GDM1 (cell line): ENCODE results near the gene TVP23C.
"Not testable (repeated sequence)": the region's sequence is repeated elsewhere in the genome, so short reads cannot be mapped to it uniquely, and the experiment has no call there.

Experiments
- DNase-seq: peaks from one replicate; lab custom pipeline; 2025; lab: John Stamatoyannopoulos, UW

The TVP23C gene

GRCh38 chr17:15563375-15563857, at the start of gene TVP23C:
TVP23C (minus strand) TSS chr17:15563483; CDS start chr17:15563448, 35 bp downstream.
- DNase-seq: peak; percentile 75

DNA sequence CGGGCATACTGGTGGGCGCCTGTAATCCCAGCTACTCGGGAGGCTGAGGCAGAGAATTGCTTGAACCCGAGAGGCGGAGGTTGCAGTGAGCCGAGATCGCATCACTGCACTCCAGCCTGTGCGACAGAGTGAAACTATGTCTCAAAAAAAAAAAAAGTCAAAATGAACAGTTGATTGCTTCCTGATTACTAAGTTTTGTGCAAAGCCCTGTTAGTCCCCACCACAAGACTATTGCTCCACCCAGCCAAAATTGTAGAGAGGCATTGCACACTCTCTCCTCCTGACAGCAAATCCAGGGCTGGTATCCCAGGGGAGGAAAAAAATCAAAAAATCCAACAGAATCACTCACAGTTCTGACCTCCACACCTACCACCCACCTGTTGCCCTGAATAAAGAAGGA, 29.7 kb upstream of the TVP23C start:
- DNase-seq: not testable (repeated sequence)

GRCh38 chr17:15591986-15592385, 28.7 kb upstream of the TVP23C start:
- DNase-seq: not testable (repeated sequence)

DNA sequence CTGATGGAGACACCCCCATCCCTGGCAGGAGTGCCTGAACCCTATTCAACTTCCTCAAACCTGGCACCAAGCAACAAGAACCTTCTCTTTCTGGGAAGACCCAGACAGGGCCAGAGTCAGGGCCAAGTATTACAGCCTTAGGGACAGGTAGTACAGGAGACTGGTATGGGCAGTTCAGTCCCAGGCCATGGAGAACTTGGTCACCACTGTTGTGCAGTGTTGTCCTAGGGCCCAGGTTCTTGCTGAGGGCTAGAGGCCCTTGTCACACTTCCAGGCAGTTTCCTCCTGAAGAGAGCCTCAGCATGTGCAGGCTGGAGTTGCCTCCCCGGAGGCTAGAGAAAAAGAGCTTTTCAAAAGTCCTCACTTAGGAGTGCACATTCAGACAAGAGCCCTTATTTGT, 27.6 kb upstream of the TVP23C start:
- DNase-seq: not testable (repeated sequence)

DNA sequence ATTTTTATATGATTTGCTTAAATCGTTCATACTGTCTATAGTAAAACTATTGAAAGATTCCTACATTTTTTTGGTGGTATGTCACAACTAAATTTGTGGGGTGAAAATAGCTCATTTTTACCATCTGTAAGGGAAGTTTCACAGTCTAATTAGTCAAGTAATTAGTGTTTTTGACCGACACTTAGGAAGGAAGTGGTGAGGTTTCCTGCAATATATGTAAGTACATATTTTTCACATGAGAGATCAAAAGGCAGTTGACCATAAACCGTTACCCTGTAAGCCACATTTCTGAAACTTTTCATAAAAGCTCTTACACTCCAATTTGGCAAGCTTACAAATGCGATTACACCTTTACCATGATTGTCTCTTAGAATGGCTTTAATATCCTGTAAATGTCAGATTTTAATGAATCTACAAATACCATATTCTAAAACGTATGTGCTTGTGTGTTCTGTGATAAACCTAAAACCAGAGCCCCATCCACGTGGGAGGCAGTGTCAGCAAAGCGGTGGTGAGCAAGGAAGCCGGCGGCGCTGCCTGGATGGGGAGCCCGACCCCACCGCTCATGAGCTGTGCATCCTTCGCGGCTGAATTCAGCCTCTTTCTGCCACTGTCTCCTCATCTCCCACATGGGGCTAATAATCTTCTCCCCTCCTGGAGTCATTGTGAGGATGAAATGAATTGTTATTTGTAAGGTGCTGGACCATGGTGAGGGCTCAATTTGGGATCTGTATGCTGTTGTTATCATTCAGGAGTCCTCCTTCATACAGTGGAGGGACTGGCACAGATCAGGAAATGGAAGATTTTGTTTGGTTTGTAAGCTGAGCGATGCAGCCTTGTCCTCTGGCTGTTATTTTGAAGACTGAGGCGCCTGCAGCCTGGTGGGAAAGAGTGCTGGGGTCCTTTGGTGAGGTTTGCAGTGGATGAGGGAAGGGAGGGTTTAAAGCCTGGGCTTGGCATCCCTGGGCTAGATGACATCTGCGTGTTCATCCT, 26.6 kb upstream of the TVP23C start:
- not testable (repeated sequence) for DNase-seq

DNA sequence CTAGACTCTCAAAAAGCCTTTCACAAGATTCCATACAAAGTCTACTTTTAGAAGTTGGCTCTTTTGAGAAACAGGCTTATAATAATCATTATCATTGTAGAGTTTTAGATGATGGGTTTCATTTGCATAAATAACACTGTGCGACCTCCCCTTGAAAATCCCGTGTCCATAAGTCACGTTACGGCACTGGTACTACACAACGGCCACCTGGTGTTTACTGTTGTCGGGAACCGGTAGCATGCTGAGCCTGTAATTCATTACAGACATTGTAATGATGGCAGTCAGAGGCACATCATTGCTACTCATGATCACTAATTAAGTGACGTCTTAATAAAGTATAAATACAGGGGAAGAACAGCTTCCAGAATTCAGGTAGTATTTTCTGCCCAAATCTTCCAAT, 24.7 kb upstream of the TVP23C start:
- DNase-seq: not testable (repeated sequence)

DNA sequence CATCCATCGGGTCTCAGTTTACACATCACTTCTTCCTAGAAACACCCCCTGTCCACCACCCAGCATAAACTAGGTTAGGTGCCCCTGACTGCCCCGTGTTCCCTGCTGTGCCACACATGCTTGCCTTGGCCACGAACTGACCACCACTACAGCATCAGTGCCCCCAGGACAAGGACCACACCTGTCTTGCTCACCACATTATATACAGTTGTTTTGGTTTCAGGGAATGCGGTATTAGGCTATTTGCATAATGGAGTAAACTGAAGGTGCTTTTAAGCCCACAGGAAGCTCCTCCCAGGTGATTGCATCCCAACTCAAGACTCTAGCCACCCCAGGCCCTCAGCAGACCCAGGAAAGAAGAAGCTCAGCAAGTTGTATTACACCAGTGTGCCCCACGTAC, 20.0 kb upstream of the TVP23C start:
- not testable (repeated sequence) for DNase-seq

- DNase-seq: not testable (repeated sequence)
Observed at GRCh38 chr17:15581462-15581861, 18.2 kb upstream of the TVP23C start.

DNA sequence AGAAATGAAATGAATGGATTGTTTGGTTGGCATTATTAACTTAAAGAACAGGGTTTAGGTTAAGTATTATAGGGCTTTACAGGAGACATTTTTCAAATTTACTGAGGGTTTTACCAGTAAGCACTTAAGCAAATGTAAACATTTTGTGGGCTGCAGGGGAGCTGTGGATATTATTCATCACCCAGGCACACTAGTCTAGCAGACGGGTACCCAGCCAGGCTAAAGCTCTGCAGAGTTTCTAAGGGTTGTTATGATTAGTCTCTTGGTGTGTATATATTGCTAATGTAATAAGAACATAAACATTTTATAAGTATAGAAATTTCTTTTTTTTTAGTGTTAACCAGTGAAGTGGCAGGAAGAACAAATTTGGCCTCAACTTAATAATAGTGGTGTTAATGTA, 13.6 kb upstream of the TVP23C start:
- not testable (repeated sequence) for DNase-seq

- not testable (repeated sequence) for DNase-seq
Observed at GRCh38 chr17:15574660-15575059, 11.4 kb upstream of the TVP23C start.

DNA sequence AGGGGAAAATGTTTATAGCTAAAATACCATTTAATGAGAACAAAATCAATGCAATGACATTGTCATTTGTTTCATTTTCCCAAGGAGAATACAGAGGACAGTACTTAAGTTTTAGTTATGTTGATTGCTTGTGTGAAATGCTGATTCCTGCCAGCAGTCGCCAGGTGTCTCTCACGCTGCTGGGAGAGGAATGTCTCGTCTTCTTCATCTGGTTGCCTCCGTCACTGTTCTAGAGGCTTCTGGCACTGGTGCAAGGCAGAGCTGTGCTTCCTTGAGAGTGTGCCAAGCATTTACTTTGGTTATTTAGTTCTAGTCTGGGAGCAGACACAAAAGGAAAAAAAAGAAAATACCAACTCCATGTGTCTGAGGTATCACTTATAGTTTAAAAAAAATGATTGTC, 10.6 kb upstream of the TVP23C start:
- not testable (repeated sequence) for DNase-seq

GRCh38 chr17:15562613-15563374, 489 bp downstream of the TVP23C start:
- DNase-seq: not testable (repeated sequence)

GRCh38 chr17:15561439-15561838, 1.8 kb downstream of the TVP23C start:
- DNase-seq: not testable (repeated sequence)

GRCh38 chr17:15558403-15559105, 4.7 kb downstream of the TVP23C start:
- not testable (repeated sequence) for DNase-seq

GRCh38 chr17:15557334-15557832, 5.9 kb downstream of the TVP23C start:
- DNase-seq: not testable (repeated sequence)

- DNase-seq: not testable (repeated sequence)
Observed at GRCh38 chr17:15552932-15553331, 10.4 kb downstream of the TVP23C start.

GRCh38 chr17:15549552-15549951, 13.7 kb downstream of the TVP23C start:
- not testable (repeated sequence) for DNase-seq

DNA sequence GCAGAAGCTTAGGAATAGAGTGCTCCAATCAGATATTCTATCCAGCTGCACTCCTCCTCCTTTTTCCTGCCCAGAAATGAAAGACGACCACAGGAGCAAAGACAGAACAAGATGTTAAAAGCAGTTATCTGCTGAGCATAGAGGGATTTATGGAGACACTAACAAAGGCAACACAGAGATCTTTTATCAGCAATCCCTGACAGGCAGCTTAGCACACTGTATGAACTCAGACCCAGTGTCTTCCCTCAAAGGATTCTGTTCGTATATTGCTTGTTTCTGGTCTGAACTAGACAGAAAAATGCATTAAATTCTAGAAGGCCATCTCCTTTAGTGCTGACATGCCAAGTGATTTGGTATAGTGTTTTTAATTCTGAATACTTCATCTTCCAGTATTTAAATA, 16.7 kb downstream of the TVP23C start:
- DNase-seq: not testable (repeated sequence)

DNA sequence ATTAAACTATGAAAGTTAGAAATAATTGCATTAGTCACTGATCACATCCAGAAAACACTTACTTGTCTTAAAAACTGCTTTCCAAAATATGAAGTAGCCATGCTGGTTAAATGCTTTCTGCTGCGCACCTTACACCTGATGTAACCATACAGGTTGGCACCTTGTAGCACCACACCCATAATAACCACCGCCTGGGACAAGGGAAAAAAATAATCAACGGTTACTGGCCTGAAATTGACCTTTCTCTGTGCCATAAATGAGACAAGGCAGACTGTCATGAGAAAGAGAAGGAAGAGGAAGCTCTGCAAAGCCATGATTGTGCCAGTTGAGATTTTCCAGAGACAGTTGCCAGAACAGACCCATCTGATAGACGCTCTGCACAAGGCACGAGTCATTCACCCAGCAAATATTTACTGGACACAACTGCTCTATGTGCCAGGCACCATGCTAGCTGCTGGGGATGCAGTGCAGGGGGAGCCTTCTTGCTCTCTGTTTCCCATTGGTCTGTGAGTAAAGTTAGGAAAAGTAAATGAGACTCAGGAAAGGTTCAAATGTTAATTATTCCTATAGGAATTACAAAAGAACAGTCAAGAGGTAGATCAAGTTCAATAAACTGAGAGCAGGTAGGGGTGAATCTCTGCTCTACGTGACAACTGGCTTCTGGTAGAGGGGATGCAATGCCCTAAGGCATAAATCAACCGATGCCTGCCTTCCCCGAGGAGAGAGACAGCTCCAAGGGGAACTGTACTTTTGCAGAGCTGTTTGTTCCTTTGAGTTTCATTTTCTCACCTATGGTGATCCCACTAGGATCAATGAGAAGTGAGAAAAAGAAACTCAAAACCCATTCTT, 22.7 kb downstream of the TVP23C start:
- DNase-seq: not testable (repeated sequence)

DNA sequence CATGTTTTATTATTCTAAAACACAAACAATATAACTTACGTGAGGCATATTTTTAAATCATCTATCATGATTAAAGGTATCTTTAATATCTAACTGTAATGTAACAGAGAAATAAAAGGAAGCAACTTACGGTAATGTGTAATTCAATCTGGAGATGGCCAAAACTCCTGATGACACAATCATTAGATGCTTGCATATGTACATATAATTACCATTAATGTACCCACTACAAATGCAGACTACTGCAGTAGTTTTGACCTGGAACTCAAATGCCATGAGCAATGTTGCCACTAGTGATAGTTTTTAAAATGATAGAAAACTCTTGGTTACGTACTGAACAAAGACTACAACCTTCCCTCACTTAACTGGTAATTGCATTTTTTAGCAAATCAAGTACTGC, 30.2 kb downstream of the TVP23C start:
- not testable (repeated sequence) for DNase-seq
